IMR-90 (cell line): ENCODE data around the gene MRPL12.

Experiments used
- BHLHE40 ChIP-seq: fragments of 150-350 bp; IDR thresholded peaks from 2 replicates; pipeline ENCODE4 v1.6.1; 2016; ENCODE audit warnings: mild to moderate bottlenecking, low read depth, low read length
- POLR2A ChIP-seq: IDR thresholded peaks from 2 replicates; pipeline ENCODE4 v1.6.1; 2012; ENCODE audit warnings: mild to moderate bottlenecking, low read depth, low read length
- TF ChIP-seq, protein P1 (sequence below): conservative IDR thresholded peaks from 2 replicates; pipeline ENCODE4 v1.5.1; 2012; ENCODE audit warnings: mild to moderate bottlenecking, low read depth, low read length, improper control_type of control experiment

DNA sequence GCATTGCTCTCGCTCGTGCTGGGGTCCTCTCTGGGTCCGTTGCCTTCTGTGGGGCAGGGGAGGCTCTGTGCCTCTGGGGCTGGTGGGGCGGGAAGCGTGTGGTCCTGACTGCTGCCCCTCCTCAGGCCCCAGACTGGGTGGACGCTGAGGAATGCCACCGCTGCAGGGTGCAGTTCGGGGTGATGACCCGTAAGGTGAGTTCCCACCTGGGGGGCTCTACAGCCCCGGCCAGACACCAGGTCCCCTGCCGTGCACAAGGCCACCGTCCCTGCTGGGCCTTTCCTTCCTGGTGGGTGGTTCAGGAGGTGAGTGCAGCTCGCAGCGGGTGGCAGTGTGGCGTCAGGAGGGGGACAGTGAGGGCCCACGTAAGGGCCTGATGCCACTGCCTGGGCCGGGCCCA, 12.6 kb upstream of the MRPL12 start:
- TF ChIP-seq BHLHE40 (no peak), POLR2A (no peak)
- TF ChIP-seq, protein P1, sequence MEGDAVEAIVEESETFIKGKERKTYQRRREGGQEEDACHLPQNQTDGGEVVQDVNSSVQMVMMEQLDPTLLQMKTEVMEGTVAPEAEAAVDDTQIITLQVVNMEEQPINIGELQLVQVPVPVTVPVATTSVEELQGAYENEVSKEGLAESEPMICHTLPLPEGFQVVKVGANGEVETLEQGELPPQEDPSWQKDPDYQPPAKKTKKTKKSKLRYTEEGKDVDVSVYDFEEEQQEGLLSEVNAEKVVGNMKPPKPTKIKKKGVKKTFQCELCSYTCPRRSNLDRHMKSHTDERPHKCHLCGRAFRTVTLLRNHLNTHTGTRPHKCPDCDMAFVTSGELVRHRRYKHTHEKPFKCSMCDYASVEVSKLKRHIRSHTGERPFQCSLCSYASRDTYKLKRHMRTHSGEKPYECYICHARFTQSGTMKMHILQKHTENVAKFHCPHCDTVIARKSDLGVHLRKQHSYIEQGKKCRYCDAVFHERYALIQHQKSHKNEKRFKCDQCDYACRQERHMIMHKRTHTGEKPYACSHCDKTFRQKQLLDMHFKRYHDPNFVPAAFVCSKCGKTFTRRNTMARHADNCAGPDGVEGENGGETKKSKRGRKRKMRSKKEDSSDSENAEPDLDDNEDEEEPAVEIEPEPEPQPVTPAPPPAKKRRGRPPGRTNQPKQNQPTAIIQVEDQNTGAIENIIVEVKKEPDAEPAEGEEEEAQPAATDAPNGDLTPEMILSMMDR, result no peak
